ENCODE measurements around the gene TAS2R19. TPM values are rescaled to one million over a fixed set of nuclear protein-coding genes. Genes with fewer than 3 reads are reported as not detected.

Gene TAS2R19
- total RNA-seq, 1 experiment from 2014 or later = 2.6 TPM

GRCh38 chr12:11031307-11031706, 8.9 kb upstream of the TAS2R19 start, which contains the start of gene TAS2R31:
TSS of gene TAS2R31 (minus strand) at chr12:11031407. CDS start at chr12:11031335, 72 bp downstream.
- no peak within 1 kb of the TSS for H2BK5ac ChIP-seq (ENCODE audit: insufficient read length, low read length)
- no peak within 1 kb of the TSS for H2BK12ac ChIP-seq (ENCODE audit: insufficient read length, low read depth, low read length)
- no peaks in the 10 kb centered on the region for H4K20me1 ChIP-seq (ENCODE audit: control insufficient read depth, insufficient read depth, insufficient read length)
- no peak within 1 kb of the TSS for H2BK15ac ChIP-seq (ENCODE audit: low read depth, low read length)
- H3K79me1 ChIP-seq (ENCODE audit: insufficient read depth, low read depth, low read length, poor library complexity, severe bottlenecking) = no peaks in the 10 kb centered on the region
- H2BK20ac ChIP-seq (ENCODE audit: low read depth, low read length, poor library complexity, severe bottlenecking) = no peak within 1 kb of the TSS
- no peak within 1 kb of the TSS for H3K4me2 ChIP-seq (ENCODE audit: insufficient read depth, insufficient read length, low read length)
- Mint-ChIP-seq H3K36me3 (ENCODE audit: insufficient read depth in 1 of 3, low read depth in 3 of 3) (peaks cover 13 to 21% (median 19%) of the 10 kb centered on the region in 3 experiments), H3K9me3 (no peaks in the 10 kb centered on the region), H3K27ac (no peak within 1 kb of the TSS), H3K4me1 (no peaks in the 10 kb centered on the region), H3K4me3 (no peak within 1 kb of the TSS), H3K27me3 (ENCODE audit: low read depth) (no peaks in the 10 kb centered on the region)
- no peak within 1 kb of the TSS for H3T11ph ChIP-seq (ENCODE audit: low read length)
- no peak within 1 kb of the TSS for H3K23ac ChIP-seq (ENCODE audit: insufficient read length, low read depth, low read length)
- H3K18ac ChIP-seq (ENCODE audit: insufficient read length, low read depth, low read length) = no peak within 1 kb of the TSS
- H4K5ac ChIP-seq (ENCODE audit: insufficient read length, low read depth, low read length) = no peak within 1 kb of the TSS
- no peak for TF ChIP-seq CTCF (conservative IDR thresholded peaks at IDR 0.05)
- no CpG with 5 or more reads among the region's 6 CpGs for WGBS (ENCODE audit: extremely low coverage, insufficient read length, low lambda C conversion rate)
- no peak within 1 kb of the TSS for H3K9ac ChIP-seq (ENCODE audit: extremely low read depth, insufficient read length, low read length)
- no peak within 1 kb of the TSS for H2BK120ac ChIP-seq (ENCODE audit: low read depth, low read length, poor library complexity, severe bottlenecking)
- H3K27ac ChIP-seq (ENCODE audit: insufficient read length, low read depth, low read length) = no peak within 1 kb of the TSS
- no peak within 1 kb of the TSS for H3K56ac ChIP-seq (ENCODE audit: insufficient read length, low read depth, low read length)
- no peak for DNase-seq
- no peak within 1 kb of the TSS for H3K4ac ChIP-seq (ENCODE audit: low read depth, low read length)
- no peaks in the 10 kb centered on the region for H3K9me3 ChIP-seq (ENCODE audit: control insufficient read depth, low read depth, low read length)
- H4K91ac ChIP-seq (ENCODE audit: insufficient read length, low read depth, low read length) = no peak within 1 kb of the TSS
- H3K4me1 ChIP-seq (ENCODE audit: insufficient read depth, low read length) = no peaks in the 10 kb centered on the region
- no peak within 1 kb of the TSS for H2AK5ac ChIP-seq (ENCODE audit: insufficient read length, low read length)
- no peaks in the 10 kb centered on the region for H3K23me2 ChIP-seq (ENCODE audit: insufficient read length, low read depth, low read length, poor library complexity, severe bottlenecking)
- H2AFZ ChIP-seq (ENCODE audit: low read length) = no peak within 1 kb of the TSS
- no peak within 1 kb of the TSS for H3K14ac ChIP-seq (ENCODE audit: insufficient read depth, low read length)
- H4K8ac ChIP-seq (replicated peaks; ENCODE audit: insufficient read length, low read depth, low read length) = no peak within 1 kb of the TSS
- no peaks in the 10 kb centered on the region for H3K79me2 ChIP-seq (ENCODE audit: insufficient read depth, low read length)
- H3K27me3 ChIP-seq (ENCODE audit: insufficient read depth, low read length) = no peaks in the 10 kb centered on the region
